Kasumi-1 (cell line): ENCODE data around the gene KIR3DL1.
"Not testable (repeated sequence)": the region's sequence is repeated elsewhere in the genome, so short reads cannot be mapped to it uniquely, and the experiment has no call there.

Source experiments
- DNase-seq, 2 experiments: peaks; one replicate each; lab custom pipeline; 2025; lab: John Stamatoyannopoulos, UW

The KIR3DL1 gene

GRCh38 chr19:54814571-54814970 is 1.7 kb upstream of the KIR3DL1 start:
- DNase-seq = not testable (repeated sequence)

- DNase-seq = no peak
Observed at GRCh38 chr19:54817670-54818536, 1.6 kb downstream of the KIR3DL1 start.

- DNase-seq = not testable (repeated sequence)
Observed at GRCh38 chr19:54824416-54824815, 8.1 kb downstream of the KIR3DL1 start.

DNA sequence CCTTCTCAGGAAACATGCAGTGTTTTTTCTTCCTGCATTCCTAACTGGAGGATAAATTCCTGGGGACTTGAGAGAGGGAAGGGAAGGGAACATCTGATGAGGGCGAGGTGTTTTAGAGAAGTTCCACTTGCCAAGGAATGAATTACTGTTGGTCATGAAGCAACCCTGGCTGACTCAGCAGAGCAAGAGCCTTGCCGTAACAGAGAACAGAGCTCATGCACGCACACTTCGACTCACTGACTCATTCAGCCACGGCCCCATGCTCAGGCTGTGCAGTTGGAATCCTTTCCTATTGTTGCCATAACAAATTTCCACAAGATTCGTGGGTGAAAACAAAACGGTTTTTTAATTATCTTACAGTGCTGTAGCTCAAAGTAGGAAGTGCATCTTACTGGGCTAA is 9.1 kb downstream of the KIR3DL1 start:
- peak; percentile 10 to 11 for DNase-seq

DNA sequence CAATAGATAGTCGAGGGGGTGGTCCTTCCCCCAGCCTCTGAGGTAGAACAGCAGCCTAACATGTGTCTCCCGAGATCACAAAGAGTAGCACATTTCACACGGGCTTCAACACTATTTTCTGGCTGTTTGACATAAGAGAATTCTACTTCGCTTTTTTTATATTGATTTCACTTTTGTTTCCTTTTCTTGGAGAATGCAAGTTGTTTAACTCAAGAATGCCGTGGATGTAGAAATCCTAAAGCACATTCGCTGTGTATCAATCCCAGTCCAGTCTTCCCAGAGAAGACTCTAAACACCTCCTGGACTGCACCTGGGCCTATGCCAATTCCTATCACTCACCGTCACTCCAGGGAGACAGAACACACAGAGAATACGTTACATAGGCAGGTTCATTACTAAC is 11.8 kb downstream of the KIR3DL1 start:
- not testable (repeated sequence) for DNase-seq

- not testable (repeated sequence) for DNase-seq
Observed at GRCh38 chr19:54832496-54832895, 16.2 kb downstream of the KIR3DL1 start, which contains the start of gene KIR2DS4. Gene KIR2DS4, plus strand, starts transcription at chr19:54832676.

DNA sequence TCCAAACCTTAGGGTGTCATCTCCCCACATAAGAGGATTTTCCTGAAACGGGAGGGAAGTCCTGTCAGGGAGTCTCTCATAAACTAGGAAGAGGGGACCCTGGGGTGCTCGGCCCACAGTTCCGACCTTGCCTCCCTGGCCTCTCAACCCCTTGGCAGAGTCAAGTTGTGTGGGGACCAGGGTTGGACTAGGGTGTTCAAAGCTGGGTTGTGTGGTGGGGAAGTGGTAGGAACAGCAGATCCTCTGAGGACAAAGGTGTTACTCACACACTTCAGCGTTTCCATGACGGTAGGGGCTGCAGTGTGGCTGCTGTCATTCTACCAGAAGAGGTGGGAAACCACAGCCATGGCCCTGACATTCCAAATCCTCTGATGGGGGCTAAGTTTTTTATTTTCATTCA is 18.9 kb downstream of the KIR3DL1 start:
- DNase-seq = not testable (repeated sequence)

- not testable (repeated sequence) for DNase-seq
Observed at GRCh38 chr19:54837522-54837921, 21.3 kb downstream of the KIR3DL1 start.

- not testable (repeated sequence) for DNase-seq
Observed at GRCh38 chr19:54843171-54843570, 26.9 kb downstream of the KIR3DL1 start.

DNA sequence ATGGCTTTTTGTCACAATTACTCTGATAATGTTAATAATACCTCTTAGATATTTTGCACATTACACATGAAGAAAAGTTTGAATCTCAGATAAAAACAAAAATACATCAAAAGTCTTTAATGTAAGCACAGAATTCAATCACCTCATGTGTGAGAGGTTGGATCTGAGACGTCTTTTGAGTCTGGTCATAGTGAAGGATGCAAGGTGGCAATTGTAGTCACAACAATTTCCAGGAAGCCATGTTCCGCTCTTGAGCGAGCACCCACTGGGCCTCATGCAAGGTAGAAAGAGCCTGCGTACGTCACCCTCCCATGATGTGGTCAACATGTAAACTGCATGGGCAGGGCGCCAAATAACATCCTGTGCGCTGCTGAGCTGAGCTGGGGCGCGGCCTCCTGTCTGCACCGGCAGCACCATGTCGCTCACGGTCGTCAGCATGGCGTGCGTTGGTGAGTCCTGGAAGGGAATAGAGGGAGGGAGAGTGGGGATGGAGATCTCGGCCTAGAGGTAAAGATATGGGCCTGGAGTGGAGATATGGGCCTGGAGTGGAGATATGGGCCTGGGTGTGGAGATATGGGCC is 33.9 kb downstream of the KIR3DL1 start, which contains the start of gene KIR3DL2:
KIR3DL2 (plus strand) TSS at position 383 of the 580 bp plus-strand sequence; CDS start at position 416, 33 bp downstream.
- not testable (repeated sequence) for DNase-seq

DNA sequence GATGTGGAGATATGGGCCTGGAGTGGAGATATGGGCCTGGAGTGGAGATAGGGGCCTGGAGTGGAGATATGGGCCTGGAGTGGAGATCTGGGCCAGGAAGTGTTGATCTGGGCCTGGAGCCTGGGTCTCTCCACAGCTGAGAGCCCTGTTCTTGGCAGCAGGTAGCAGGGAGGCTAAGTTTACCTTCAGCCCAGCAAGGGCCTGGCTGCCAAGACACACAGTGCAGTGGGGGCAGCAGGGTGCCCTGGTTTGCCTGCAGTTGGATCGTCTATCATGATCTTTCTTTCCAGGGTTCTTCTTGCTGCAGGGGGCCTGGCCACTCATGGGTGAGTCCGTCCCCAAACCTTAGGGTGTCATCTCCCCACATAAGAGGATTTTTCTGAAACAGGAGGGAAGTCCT is 34.7 kb downstream of the KIR3DL1 start:
- DNase-seq = no peak

DNA sequence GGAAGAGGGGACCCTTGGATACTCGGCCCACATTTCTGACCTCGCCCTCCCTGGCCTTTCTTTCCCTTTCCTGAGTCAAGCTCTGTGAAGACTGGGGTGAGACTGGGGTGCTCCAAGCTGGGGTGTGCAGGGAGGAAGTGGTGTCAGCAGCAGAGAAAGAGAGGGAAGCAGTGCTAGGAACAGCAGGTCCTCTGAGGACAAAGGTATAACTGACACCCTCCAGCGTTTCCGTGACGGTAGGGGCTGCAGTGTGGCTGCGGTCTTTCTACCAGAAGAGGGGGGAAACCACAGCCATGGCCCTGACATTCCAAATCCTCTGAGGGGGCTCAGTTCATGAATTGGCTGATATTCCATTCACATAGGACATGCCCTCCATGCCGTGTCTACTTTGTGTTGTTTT is 35.1 kb downstream of the KIR3DL1 start:
- DNase-seq = peak in 1 of 2 experiments; percentile 20

GRCh38 chr19:54855241-54855640 is 39.0 kb downstream of the KIR3DL1 start:
- not testable (repeated sequence) for DNase-seq

- DNase-seq = not testable (repeated sequence)
Observed at GRCh38 chr19:54858476-54858875, 42.2 kb downstream of the KIR3DL1 start.

DNA sequence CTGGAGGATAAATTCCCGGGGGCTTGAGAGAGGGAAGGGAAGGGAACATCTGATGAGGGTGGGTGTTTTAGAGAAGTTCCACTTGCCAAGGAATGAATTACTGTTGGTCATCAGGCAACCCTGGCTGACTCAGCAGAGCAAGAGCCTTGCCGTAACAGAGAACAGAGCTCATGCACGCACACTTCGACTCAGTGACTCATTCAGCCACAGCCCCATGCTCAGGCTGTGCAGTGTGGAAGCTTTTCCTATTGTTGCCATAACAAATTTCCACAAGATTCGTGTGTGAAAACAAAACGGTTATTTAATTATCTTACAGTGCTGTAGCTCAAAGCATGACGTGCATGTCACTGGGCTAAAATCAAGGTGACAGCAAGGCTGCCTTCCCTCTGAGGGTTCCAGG is 43.2 kb downstream of the KIR3DL1 start:
- not testable (repeated sequence) for DNase-seq

DNA sequence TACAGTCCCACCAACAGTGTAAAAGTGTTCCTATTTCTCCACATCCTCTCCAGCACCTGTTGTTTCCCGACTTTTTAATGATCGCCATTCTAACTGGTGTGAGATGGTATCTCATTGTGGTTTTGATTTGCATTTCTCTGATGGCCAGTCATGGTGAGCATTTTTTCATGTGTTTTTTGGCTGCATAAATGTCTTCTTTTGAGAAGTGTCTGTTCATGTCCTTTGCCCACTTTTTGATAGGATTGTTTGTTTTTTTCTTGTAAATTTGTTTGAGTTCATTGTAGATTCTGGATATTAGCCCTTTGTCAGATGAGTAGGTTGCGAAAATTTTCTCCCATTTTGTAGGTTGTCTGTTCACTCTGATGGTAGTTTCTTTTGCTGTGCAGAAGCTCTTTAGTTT is 47.2 kb downstream of the KIR3DL1 start:
- DNase-seq = not testable (repeated sequence)

- DNase-seq = peak in 1 of 2 experiments; percentile 6
Observed at GRCh38 chr19:54871696-54872095, 55.4 kb downstream of the KIR3DL1 start.

- no peak for DNase-seq
Observed at GRCh38 chr19:54873990-54874389, 57.7 kb downstream of the KIR3DL1 start, which contains the start of gene FCAR. Gene FCAR, plus strand, starts transcription at chr19:54874235. Its CDS starts 55 bp downstream, at chr19:54874290.

- DNase-seq = peak; percentile 90 to 91
Observed at GRCh38 chr19:54875506-54875905, 59.2 kb downstream of the KIR3DL1 start.

DNA sequence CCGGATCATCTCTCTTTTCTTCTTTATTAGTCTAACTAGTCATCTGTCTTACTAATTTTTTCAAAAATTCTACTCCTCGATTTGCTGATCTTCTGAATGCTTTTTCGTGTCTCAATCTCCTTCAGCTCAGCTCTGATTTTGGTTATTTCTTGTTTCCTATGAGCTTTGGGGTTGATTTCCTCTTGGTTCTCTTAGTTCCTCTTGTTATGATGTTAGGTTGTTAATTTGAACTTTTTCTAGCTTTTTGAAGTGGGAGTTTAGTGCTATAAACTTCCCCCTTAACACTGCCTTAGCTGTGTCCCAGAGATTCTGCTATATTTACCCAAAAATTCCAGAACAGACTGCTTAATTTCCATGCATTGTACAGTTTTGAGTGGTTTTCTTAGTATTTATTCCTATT is 61.2 kb downstream of the KIR3DL1 start:
- DNase-seq = no peak
